ENCODE results near the gene SYT5. TPM values are rescaled to one million over a fixed set of nuclear protein-coding genes. Genes with fewer than 3 reads are reported as not detected.

The SYT5 gene
- total and polyA plus RNA-seq, 2 donors (not counting 1 experiment from before 2014, with no cell fraction given): 0.27 to 0.94 TPM

- H3K36me3 ChIP-seq (replicated peaks in 1 of 2; ENCODE audit: control extremely low read depth in 1 of 2, control insufficient read depth in 1 of 2, extremely low read depth in 1 of 2, insufficient read depth in 2 of 2, low read length in 1 of 2): no peaks in the 10 kb centered on the region
- H3K9me3 ChIP-seq (ENCODE audit: control extremely low read depth in 1 of 3, control insufficient read depth in 2 of 3, insufficient read depth in 1 of 3, low read length in 2 of 3): peaks cover 0 to 35% (median 1%) of the 10 kb centered on the region in 3 donors
- CTCF ChIA-PET: interaction anchor here (1.2 kb wide), 1 partner anchor 25 kb away, joined by 3 read pairs; no protein-coding TSS in a partner anchor
- Mint-ChIP-seq H3K4me3 (no peak overlapping the region), H3K4me1 (peaks cover 10% of the 10 kb centered on the region), H3K9me3 (ENCODE audit: insufficient read depth) (peaks cover 4% of the 10 kb centered on the region), H3K27ac (no peak overlapping the region), H3K27me3 (peaks cover 55% of the 10 kb centered on the region)
- H3K27ac ChIP-seq (ENCODE audit: low read length in 2 of 2): no peak overlapping the region
- peak overlapping the region; percentile 11 for H3K9ac ChIP-seq (ENCODE audit: low read length)
- H3K4me1 ChIP-seq (ENCODE audit: control insufficient read depth in 2 of 2, insufficient read depth in 2 of 2, low read length in 2 of 2): peaks cover 13 to 18% of the 10 kb centered on the region in 2 donors
- POLR2A ChIA-PET: no interaction called here
- DNase-seq: peak; percentile 65
- intact Hi-C loops (cut with micrococcal nuclease): no loop called here
- H3K4me3 ChIP-seq (ENCODE audit: control extremely low read depth in 1 of 5, extremely low read depth in 1 of 5, insufficient read depth in 1 of 5, low read depth in 2 of 5, low read length in 4 of 5): peak overlapping the region in 1 of 5 experiments; percentile 1
- H3K79me2 ChIP-seq (ENCODE audit: control insufficient read depth, insufficient read depth, low read length): no peaks in the 10 kb centered on the region
- H3K27me3 ChIP-seq (replicated peaks in 1 of 4; ENCODE audit: control extremely low read depth in 1 of 4, control insufficient read depth in 3 of 4, insufficient read depth in 4 of 4, low read length in 3 of 4): peaks cover 0 to 71% (median 27%) of the 10 kb centered on the region in 4 experiments
- no peaks in the 10 kb centered on the region for H4K20me1 ChIP-seq (ENCODE audit: control insufficient read depth, insufficient read depth, low read length, poor library complexity, severe bottlenecking)
- H3K4me2 ChIP-seq (replicated peaks; ENCODE audit: low read depth, low read length, poor library complexity, severe bottlenecking): peak overlapping the region; percentile 47
- TF ChIP-seq CTCF (IDR thresholded peaks at IDR 0.05): no peak
- 4% methylated on average over 31 of the region's 34 CpGs for WGBS (ENCODE audit: insufficient coverage)
- no peak overlapping the region for H2AFZ ChIP-seq (ENCODE audit: insufficient read depth, low read depth, low read length, poor library complexity, severe bottlenecking)
- ATAC-seq (ENCODE audit: low read depth): no peak
These were observed 14.0 kb downstream of the SYT5 start for GRCh38 chr19:55165952-55166529.

- Histone ChIP-seq H3K9me3 (ENCODE audit: control extremely low read depth in 1 of 3, control insufficient read depth in 2 of 3, insufficient read depth in 1 of 3, low read length in 2 of 3) (peaks cover 0 to 45% (median 4%) of the 10 kb centered on the region in 3 donors), H3K4me1 (ENCODE audit: control insufficient read depth in 2 of 2, insufficient read depth in 2 of 2, low read length in 2 of 2) (peaks cover 13 to 18% of the 10 kb centered on the region in 2 donors), H3K4me2 (replicated peaks; ENCODE audit: low read depth, low read length, poor library complexity, severe bottlenecking) (no peak overlapping the region), H3K27me3 (replicated peaks in 1 of 4; ENCODE audit: control extremely low read depth in 1 of 4, control insufficient read depth in 3 of 4, insufficient read depth in 4 of 4, low read length in 3 of 4) (peaks cover 0 to 75% (median 27%) of the 10 kb centered on the region in 4 experiments), H3K27ac (ENCODE audit: low read length in 2 of 2) (no peak overlapping the region), H3K79me2 (ENCODE audit: control insufficient read depth, insufficient read depth, low read length) (no peaks in the 10 kb centered on the region), H3K36me3 (replicated peaks in 1 of 2; ENCODE audit: control extremely low read depth in 1 of 2, control insufficient read depth in 1 of 2, extremely low read depth in 1 of 2, insufficient read depth in 2 of 2, low read length in 1 of 2) (no peaks in the 10 kb centered on the region), H3K9ac (ENCODE audit: low read length) (no peak overlapping the region), H3K4me3 (ENCODE audit: control extremely low read depth in 1 of 5, extremely low read depth in 1 of 5, insufficient read depth in 1 of 5, low read depth in 2 of 5, low read length in 4 of 5) (no peak overlapping the region), H2AFZ (ENCODE audit: insufficient read depth, low read depth, low read length, poor library complexity, severe bottlenecking) (no peak overlapping the region), H4K20me1 (ENCODE audit: control insufficient read depth, insufficient read depth, low read length, poor library complexity, severe bottlenecking) (no peaks in the 10 kb centered on the region)
- Mint-ChIP-seq H3K27me3 (peaks cover 55% of the 10 kb centered on the region), H3K27ac (no peak overlapping the region), H3K9me3 (ENCODE audit: insufficient read depth) (no peaks in the 10 kb centered on the region), H3K4me3 (no peak overlapping the region), H3K4me1 (peaks cover 11% of the 10 kb centered on the region)
- no peak for ATAC-seq (ENCODE audit: low read depth)
- TF ChIP-seq CTCF (IDR thresholded peaks at IDR 0.05): no peak
- TF ChIP-seq EZH2 (IDR thresholded peaks at IDR 0.05; ENCODE audit: borderline replicate concordance, insufficient read depth, low read depth, low read length, poor library complexity, severe bottlenecking): no peak
- intact Hi-C loops (cut with micrococcal nuclease): no loop called here
- DNase-seq: no peak
- CTCF ChIA-PET: no interaction called here
- 32% methylated on average over 49 of the region's 61 CpGs for WGBS (ENCODE audit: insufficient coverage)
- POLR2A ChIA-PET: no interaction called here
These were observed 18.3 kb downstream of the SYT5 start for GRCh38 chr19:55161571-55162322.

Data from B cell (primary cell).